K562 (cell line): ENCODE data around the gene ALDH3B2. TPM values are rescaled to one million over a fixed set of nuclear protein-coding genes. Genes with fewer than 3 reads are reported as not detected.
A peak's percentile ranks its signal among the peaks of the same experiment; 100 is the strongest.

ENCODE experiments used
- ATAC-seq: fragments of 200-7000 bp; cut with Tn5 transposase; 3 replicates; pipeline ENCODE4 v1.9.1; 2020; ENCODE audit warnings: moderate library complexity
- BruUV-seq: library from RNA; stranded (reverse); fragments of 400-500 nt; replicated peaks from 2 replicates; lab custom pipeline; 2021; lab: Mats Ljungman, UMichigan
- CTCF ChIA-PET: fragments of 300-600 bp; formaldehyde crosslinking; extraction: SDS; loops from one replicate; lab custom pipeline; 2021; ENCODE audit warnings: low intra/inter-chr PET ratio; lab: Yijun Ruan, JAX
- POLR2A ChIA-PET: fragments of 300-600, 350-650 bp; sonication (Branson Sonifier 250); formaldehyde crosslinking; extraction: SDS; loops from one replicate; lab custom pipeline; 2021; ENCODE audit warnings: antibody characterized with exemption, inconsistent platforms; lab: Yijun Ruan, JAX
- DNase-seq, 4 experiments: peaks; one replicate each; pipeline versions ENCODE4 v3.0.0 to v3.0.0-alpha.2; 2011 to 2018; ENCODE audit warnings: low spot score in 3 of 4, mixed read lengths in 3 of 4; ENCODE audit errors: extremely low read depth in 1 of 4
- FAIRE-seq: peaks from 2 replicates; lab custom pipeline; 2011; peaks lifted over from hg19 to GRCh38; lab: Jason Lieb, UNC
- H2AFZ ChIP-seq: 2 replicates; pipeline ENCODE4 v1.6.0; 2011; ENCODE audit warnings: low read depth, low read length, control low read depth, inconsistent platforms
- H3K27ac ChIP-seq: fragments of 200-600 bp; 3 replicates; pipeline ENCODE4 v1.8.0; 2011; ENCODE audit warnings: low read depth, mild to moderate bottlenecking, control low read depth, inconsistent platforms, low read length, moderate library complexity, mixed read lengths; ENCODE audit errors: extremely low read depth
- H3K27me3 ChIP-seq, 2 experiments: fragments of 300-600 bp in 1 of 2; 2 replicates in 1 of 2; 3 replicates in 1 of 2; pipeline versions ENCODE4 v1.6.0 to v1.8.0; 2011; ENCODE audit warnings: inconsistent platforms in 2 of 2, low read length in 2 of 2, mild to moderate bottlenecking in 1 of 2, mixed read lengths in 1 of 2, moderate library complexity in 1 of 2; ENCODE audit not compliant: control insufficient read depth in 2 of 2, insufficient read depth in 2 of 2
- H3K36me3 ChIP-seq: fragments of 300-600 bp; 3 replicates; pipeline ENCODE4 v1.8.0; 2011; ENCODE audit warnings: mild to moderate bottlenecking, low read length, inconsistent platforms; ENCODE audit not compliant: control insufficient read depth, insufficient read depth
- H3K4me1 ChIP-seq, 2 experiments: fragments of 200-600 bp in 1 of 2; replicated peaks in 1 of 2; 2 replicates in 1 of 2; 3 replicates in 1 of 2; pipeline versions ENCODE4 v1.5.1 to v1.8.0; 2011; ENCODE audit warnings: inconsistent platforms in 2 of 2, low read length in 2 of 2, mild to moderate bottlenecking in 1 of 2, mixed read lengths in 1 of 2, moderate library complexity in 1 of 2; ENCODE audit not compliant: control insufficient read depth in 2 of 2, insufficient read depth in 2 of 2
- H3K4me2 ChIP-seq: 2 replicates; pipeline ENCODE4 v1.6.1; 2011; ENCODE audit warnings: low read length, control low read depth, inconsistent platforms, mixed read lengths; ENCODE audit not compliant: insufficient read depth
- H3K4me3 ChIP-seq: fragments of 200-600 bp; sonication (generic), shearing (Covaris generic); 2 replicates; pipeline ENCODE4 v1.5.1; 2016; ENCODE audit warnings: control low read depth, inconsistent platforms
- H3K79me2 ChIP-seq: fragments of 200-600 bp; 3 replicates; pipeline ENCODE4 v1.8.0; 2011; ENCODE audit warnings: low read length, inconsistent platforms; ENCODE audit not compliant: control insufficient read depth, insufficient read depth
- H3K9ac ChIP-seq, 2 experiments: 2 replicates each; pipeline versions ENCODE4 v1.6.0 to v1.6.1; 2011; ENCODE audit warnings: low read depth in 2 of 2, low read length in 2 of 2, control low read depth in 1 of 2, inconsistent platforms in 1 of 2, mild to moderate bottlenecking in 1 of 2, mixed read lengths in 1 of 2; ENCODE audit not compliant: insufficient read depth in 1 of 2
- H3K9me1 ChIP-seq: one replicate; pipeline ENCODE4 v1.6.0; 2011; ENCODE audit warnings: inconsistent platforms, mild to moderate bottlenecking, low read length, moderate library complexity; ENCODE audit not compliant: control insufficient read depth, insufficient read depth
- H3K9me3 ChIP-seq: replicated peaks from 2 replicates; pipeline ENCODE4 v1.5.1; 2011; ENCODE audit warnings: low read depth, low read length, inconsistent platforms; ENCODE audit not compliant: control insufficient read depth, insufficient read depth
- H4K20me1 ChIP-seq: replicated peaks from 2 replicates; pipeline ENCODE4 v1.6.1; 2011; ENCODE audit warnings: low read length, inconsistent platforms, mixed read lengths; ENCODE audit not compliant: control insufficient read depth, insufficient read depth
- BCOR ChIP-seq: fragments of 450-650 bp; IDR thresholded peaks from 2 replicates; pipeline ENCODE4 v1.6.1; 2016
- CGGBP1 ChIP-seq: fragments of 250-450 bp; sonication (Bioruptor Pico); IDR thresholded peaks from 2 replicates; pipeline ENCODE4 v1.9.0; 2021; ENCODE audit warnings: mild to moderate bottlenecking
- RBM25 ChIP-seq: fragments of 200-400 bp; formaldehyde crosslinking; IDR thresholded peaks from 2 replicates; pipeline ENCODE4 v1.6.1; 2018; ENCODE audit warnings: low read length, low read depth, moderate library complexity; ENCODE audit not compliant: severe bottlenecking
- ZFP36 ChIP-seq: fragments of 150-350 bp; IDR thresholded peaks from 2 replicates; pipeline ENCODE4 v1.6.1; 2018; ENCODE audit warnings: low read length, low read depth; ENCODE audit not compliant: partially characterized antibody
- ZNF639 ChIP-seq, 2 experiments: fragments of 200-800 bp in 1 of 2; sonication (Bioruptor generic) in 1 of 2; sonication (generic) in 1 of 2; formaldehyde crosslinking in 1 of 2; IDR thresholded peaks in 1 of 2; conservative IDR thresholded peaks in 1 of 2; 2 replicates each; pipeline versions ENCODE4 v1.5.0 to v1.6.1; 2016 to 2020; ENCODE audit warnings: missing compliant biosample characterization in 1 of 2, missing genetic modification characterization in 1 of 2, missing genetic modification reagents in 1 of 2
- WGBS: fragments of 100-300 bp; shearing (Covaris generic); methylation state at CpG from one replicate; pipeline ENCODE4 v1.1.6; 2016; ENCODE audit warnings: low coverage, mixed read lengths; ENCODE audit not compliant: insufficient coverage; ENCODE audit errors: missing lambda C conversion rate; 5-methylcytosine and 5-hydroxymethylcytosine counted together
- in situ Hi-C: fragments of 300-500 bp; cut with MboI; formaldehyde crosslinking; loops from 4 replicates; pipeline ENCODE4 v1.15.0; 2018; ENCODE audit warnings: inconsistent platforms, mixed read lengths
- intact Hi-C: fragments of 100-400 bp; cut with micrococcal nuclease; formaldehyde crosslinking; loops from 2 replicates; pipeline ENCODE4 v1.14.2; 2022
- polyA plus RNA-seq, 8 experiments: library from polyadenylated mRNA; depleted of rRNA in 4 of 8; stranded (reverse) in 5 of 8; unstranded in 3 of 8; fragments of >200 nt; fragmentation: Nextera tagmentation in 2 of 8; fragmentation: Illumina TruSeq in 1 of 8; extraction: Ambion mirVana in 2 of 8; extraction: Trizol in 1 of 8; gene quantifications; 2 replicates each; pipeline versions ENCODE4 v1.2.1 to v1.2.3, GENCODE V29; 2011 to 2014; ENCODE audit warnings: inconsistent platforms in 1 of 8, missing spikeins in 1 of 8
- total RNA-seq, 7 experiments: library from RNA; depleted of rRNA in 6 of 7; stranded (reverse); fragments of >200 nt in 6 of 7; fragmentation: Illumina TruSeq in 2 of 7; extraction: Trizol in 2 of 7; gene quantifications; 2 replicates each; pipeline versions ENCODE4 v1.2.1 to v1.2.3, GENCODE V29; 2011 to 2021; ENCODE audit warnings: low replicate concordance in 1 of 7

ALDH3B2 gene
- total and polyA plus RNA-seq, 9 of the 15 experiments (the other 6 are each of a cell fraction or from before 2014, with no cell fraction given), result not detected

GRCh38 chr11:67675058-67675747 is 780 bp upstream of the ALDH3B2 start:
- H4K20me1 ChIP-seq, result peaks cover 4% of the 10 kb centered on the region; the same call in 1 of the 2 replicates
- 2% methylated on average over 12 of the region's 12 CpGs for WGBS
- H3K4me3 ChIP-seq, result no peak overlapping the region
- H3K9me1 ChIP-seq, result no peaks in the 10 kb centered on the region
- no peak overlapping the region for H2AFZ ChIP-seq
- TF ChIP-seq RBM25, result peak; percentile 74
- TF ChIP-seq ZFP36, result peak; percentile 54
- no peak for TF ChIP-seq CGGBP1 (CRISPR knock-in tag)
- no peak for TF ChIP-seq ZNF639 (CRISPR knock-in tag; conservative IDR thresholded peaks at IDR 0.05 in 1 of 2, IDR thresholded peaks at IDR 0.05 in 1 of 2)
- TF ChIP-seq BCOR, result peak; percentile 65; the same call in 1 of the 2 replicates
- ChIA-PET POLR2A (interaction anchor here (0.5 kb wide), 1 partner anchor 43 kb away, joined by 3 read pairs; no protein-coding TSS in a partner anchor), CTCF (no interaction called here)
- H3K27ac ChIP-seq, result no peak overlapping the region
- no peaks in the 10 kb centered on the region for H3K36me3 ChIP-seq
- no peaks in the 10 kb centered on the region for H3K9me3 ChIP-seq
- intact Hi-C loops (no loop called here), in situ Hi-C loops (no loop called here)
- BruUV-seq, result no TSS peak
- no peaks in the 10 kb centered on the region for H3K79me2 ChIP-seq
- no peak overlapping the region for H3K9ac ChIP-seq
- DNase-seq, result no peak
- peaks cover 28 to 40% of the 10 kb centered on the region in 2 experiments; a peak in 4 of 5 replicates for H3K27me3 ChIP-seq
- H3K4me2 ChIP-seq, result no peak overlapping the region
- FAIRE-seq, result no peak
- no peak for ATAC-seq
- peaks cover 0 to 5% of the 10 kb centered on the region in 2 experiments; a peak in 1 of 5 replicates for H3K4me1 ChIP-seq
